ENCODE results near the gene PACSIN2.
A peak's percentile ranks its signal among the peaks of the same experiment; 100 is the strongest.
"Not testable (repeated sequence)": the region's sequence is repeated elsewhere in the genome, so short reads cannot be mapped to it uniquely, and the experiment has no call there.

PACSIN2 gene

DNA sequence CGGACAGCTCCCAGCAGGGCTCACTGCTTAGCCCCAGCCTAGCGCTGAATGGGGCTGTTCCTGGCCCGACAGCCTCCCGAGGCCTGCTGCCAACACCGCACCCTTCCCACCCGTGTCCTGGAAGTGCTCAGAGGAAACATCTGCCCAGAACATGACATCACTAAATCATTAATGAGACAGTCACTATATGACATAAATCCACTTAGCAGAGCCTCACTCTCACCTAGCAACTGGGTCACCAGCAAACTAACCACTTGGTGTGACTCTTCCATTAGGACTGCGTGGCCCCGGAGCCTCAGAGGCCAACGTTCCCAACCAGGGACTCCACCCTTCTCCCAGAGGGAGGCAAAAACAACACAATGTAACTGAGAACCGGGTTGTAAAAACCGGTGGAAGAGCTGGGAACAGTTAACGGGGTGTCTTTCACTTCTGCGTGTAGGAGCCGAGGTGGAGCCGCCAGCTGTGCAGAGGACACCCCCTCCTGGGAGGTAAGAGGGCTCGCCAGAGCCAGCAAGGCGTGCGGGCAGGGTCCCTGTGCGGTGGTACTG is 21.4 kb upstream of the PACSIN2 start:
- Histone ChIP-seq H3K9ac (ENCODE audit: low read length) (no peak overlapping the region), H3K4me3 (ENCODE audit: low read depth, low read length) (no peak overlapping the region), H3K27me3 (ENCODE audit: control insufficient read depth, insufficient read depth, low read length) (no peaks in the 10 kb centered on the region), H3K9me3 (ENCODE audit: control insufficient read depth, insufficient read depth, low read depth, low read length) (peaks cover 4% of the 10 kb centered on the region; the same call in 1 of the 2 replicates), H3K4me1 (ENCODE audit: control insufficient read depth, insufficient read depth, low read length) (0 out of 2 replicates have a peak, but pooled peaks cover 10% of the 10 kb centered on the region), H3K36me3 (ENCODE audit: control insufficient read depth, insufficient read depth, low read length) (no peaks in the 10 kb centered on the region), H3K27ac (ENCODE audit: low read depth, low read length) (no peak overlapping the region)

DNA sequence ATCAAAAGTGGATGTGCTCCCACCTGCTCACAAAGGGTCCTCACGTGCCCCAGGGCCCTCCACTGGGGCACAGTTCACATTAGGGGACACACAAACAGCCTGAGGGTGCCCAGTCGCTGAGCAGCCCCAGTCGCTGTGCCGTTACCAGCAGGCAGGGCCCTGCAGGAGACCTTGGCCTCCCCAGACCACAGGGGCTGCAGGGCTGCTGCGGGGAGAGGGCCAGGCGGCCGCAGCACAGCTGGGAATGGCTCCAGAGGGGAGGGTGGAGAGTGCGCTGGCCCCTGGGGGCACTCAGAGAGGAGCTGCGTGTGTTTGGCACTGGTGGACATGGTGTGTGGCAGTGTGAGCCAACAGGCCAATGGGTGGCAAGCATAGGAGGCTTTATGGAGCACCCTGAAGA is 20.3 kb upstream of the PACSIN2 start:
- no peak overlapping the region for H3K4me3 ChIP-seq (ENCODE audit: low read depth, low read length)
- peaks cover 4% of the 10 kb centered on the region; the same call in 1 of the 2 replicates for H3K9me3 ChIP-seq (ENCODE audit: control insufficient read depth, insufficient read depth, low read depth, low read length)
- no peak overlapping the region for H3K9ac ChIP-seq (ENCODE audit: low read length)

DNA sequence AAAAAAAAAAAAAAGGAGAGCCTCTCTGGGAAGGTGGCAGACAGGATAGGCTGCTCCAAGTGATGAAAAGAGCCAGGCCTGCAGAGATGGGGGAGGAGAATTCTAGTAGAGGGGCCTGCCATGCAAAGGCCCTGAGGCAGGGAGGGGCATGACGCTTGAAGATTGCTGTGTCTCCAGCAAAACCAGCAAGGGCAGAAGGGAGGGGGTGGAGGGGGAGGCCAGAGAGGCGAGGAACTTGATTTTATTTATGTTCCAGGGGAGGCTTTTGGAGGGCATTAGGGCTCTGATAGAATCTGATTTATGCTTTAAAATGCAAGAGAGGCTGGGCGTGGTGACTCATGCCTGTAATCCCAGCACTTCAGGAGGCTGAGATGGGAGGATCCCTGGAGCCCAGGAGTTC is 16.7 kb upstream of the PACSIN2 start:
- no peaks in the 10 kb centered on the region for H3K27me3 ChIP-seq (ENCODE audit: control insufficient read depth, insufficient read depth, low read length)
- H3K9ac ChIP-seq (ENCODE audit: low read length) = no peak overlapping the region
- H3K4me3 ChIP-seq (ENCODE audit: low read depth, low read length) = no peak overlapping the region
- peaks cover 2% of the 10 kb centered on the region; the same call in 1 of the 2 replicates for H3K4me1 ChIP-seq (ENCODE audit: control insufficient read depth, insufficient read depth, low read length)
- no peaks in the 10 kb centered on the region for H3K36me3 ChIP-seq (ENCODE audit: control insufficient read depth, insufficient read depth, low read length)
- H3K9me3 ChIP-seq (ENCODE audit: control insufficient read depth, insufficient read depth, low read depth, low read length) = peaks cover 4% of the 10 kb centered on the region; the same call in 1 of the 2 replicates
- H3K27ac ChIP-seq (ENCODE audit: low read depth, low read length) = no peak overlapping the region

More for the DNA sequence above, 20.3 kb upstream of the PACSIN2 start:
- H3K27ac ChIP-seq (ENCODE audit: low read depth, low read length) = no peak overlapping the region
- no peaks in the 10 kb centered on the region for H3K36me3 ChIP-seq (ENCODE audit: control insufficient read depth, insufficient read depth, low read length)
- peaks cover 10% of the 10 kb centered on the region; the same call in 1 of the 2 replicates for H3K4me1 ChIP-seq (ENCODE audit: control insufficient read depth, insufficient read depth, low read length)
- no peaks in the 10 kb centered on the region for H3K27me3 ChIP-seq (ENCODE audit: control insufficient read depth, insufficient read depth, low read length)

DNA sequence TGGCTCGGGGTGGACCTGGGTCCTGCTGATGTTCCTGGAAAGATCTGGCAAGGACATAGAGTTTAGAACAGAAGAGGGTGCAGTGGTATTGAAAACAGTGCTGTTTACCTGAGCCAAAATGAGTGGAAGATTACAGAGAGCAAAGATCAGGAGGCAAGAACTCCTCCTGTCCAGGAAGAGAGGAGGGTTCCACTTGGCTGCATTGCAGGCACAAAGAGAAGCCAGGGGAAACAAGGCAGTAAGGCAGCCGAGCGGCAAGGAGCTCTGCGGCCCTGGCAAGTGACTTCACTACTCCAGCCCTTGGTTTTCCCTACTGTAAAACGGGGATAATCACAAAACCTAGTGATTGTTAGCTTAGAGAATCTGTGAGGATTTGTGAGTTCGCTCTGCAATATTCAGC is 3.7 kb upstream of the PACSIN2 start:
- Histone ChIP-seq H3K4me3 (ENCODE audit: low read depth, low read length) (no peak overlapping the region), H3K36me3 (ENCODE audit: control insufficient read depth, insufficient read depth, low read length) (no peaks in the 10 kb centered on the region), H3K9me3 (ENCODE audit: control insufficient read depth, insufficient read depth, low read depth, low read length) (no peaks in the 10 kb centered on the region), H3K27ac (ENCODE audit: low read depth, low read length) (no peak overlapping the region), H3K9ac (ENCODE audit: low read length) (no peak overlapping the region), H3K4me1 (ENCODE audit: control insufficient read depth, insufficient read depth, low read length) (peaks cover 7% of the 10 kb centered on the region), H3K27me3 (ENCODE audit: control insufficient read depth, insufficient read depth, low read length) (peaks cover 5% of the 10 kb centered on the region; the same call in 1 of the 2 replicates)

DNA sequence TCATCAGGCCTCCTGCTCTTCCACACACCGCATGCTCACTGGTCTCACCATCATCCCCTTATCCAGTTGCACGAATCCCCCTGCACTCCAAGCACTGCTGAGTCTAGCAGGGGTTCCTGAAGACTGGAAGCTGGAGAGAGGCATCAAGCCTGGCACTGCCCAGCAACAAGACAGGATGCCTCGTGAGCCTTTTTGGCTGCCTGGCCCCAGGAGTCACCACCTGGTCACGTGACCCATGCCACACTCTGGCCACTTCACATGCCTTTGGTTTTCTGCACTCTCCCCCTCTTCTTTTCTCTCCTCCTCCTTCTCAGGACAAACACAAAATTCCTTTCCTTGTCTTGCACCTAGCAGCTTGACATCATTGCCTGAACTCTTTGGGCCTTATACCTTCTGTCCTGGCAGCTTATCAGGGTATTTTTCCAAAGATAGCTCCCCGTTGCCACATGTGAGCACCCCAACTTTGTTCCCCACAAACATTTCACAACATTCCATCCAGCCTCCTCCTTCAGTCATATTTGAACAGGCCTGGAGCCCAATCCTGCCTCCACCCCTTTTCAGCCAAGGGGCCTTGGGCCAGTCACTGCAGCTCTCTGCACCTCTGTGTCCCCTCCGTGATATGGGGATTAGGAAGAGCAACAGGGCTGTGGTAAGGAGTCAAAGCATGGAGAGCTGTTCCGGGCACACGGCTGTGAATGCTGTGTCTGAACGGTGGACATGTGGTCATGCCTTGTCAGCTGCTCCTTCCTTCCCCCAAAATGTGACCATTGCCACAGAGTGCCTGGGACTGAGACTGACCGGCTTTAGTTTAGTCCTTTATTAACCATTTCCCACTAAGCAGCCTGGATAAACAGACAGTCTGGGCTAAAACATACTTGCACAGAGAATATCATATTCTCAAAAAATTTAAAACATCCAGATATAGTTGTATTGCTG is 2.8 kb upstream of the PACSIN2 start:
- Histone ChIP-seq H3K4me1 (ENCODE audit: control insufficient read depth, insufficient read depth, low read length) (peaks cover 14% of the 10 kb centered on the region), H3K27me3 (ENCODE audit: control insufficient read depth, insufficient read depth, low read length) (peaks cover 5% of the 10 kb centered on the region; the same call in 1 of the 2 replicates), H3K9ac (ENCODE audit: low read length) (no peak overlapping the region), H3K9me3 (ENCODE audit: control insufficient read depth, insufficient read depth, low read depth, low read length) (no peaks in the 10 kb centered on the region), H3K27ac (ENCODE audit: low read depth, low read length) (no peak overlapping the region), H3K36me3 (ENCODE audit: control insufficient read depth, insufficient read depth, low read length) (no peaks in the 10 kb centered on the region), H3K4me3 (ENCODE audit: low read depth, low read length) (no peak overlapping the region)

DNA sequence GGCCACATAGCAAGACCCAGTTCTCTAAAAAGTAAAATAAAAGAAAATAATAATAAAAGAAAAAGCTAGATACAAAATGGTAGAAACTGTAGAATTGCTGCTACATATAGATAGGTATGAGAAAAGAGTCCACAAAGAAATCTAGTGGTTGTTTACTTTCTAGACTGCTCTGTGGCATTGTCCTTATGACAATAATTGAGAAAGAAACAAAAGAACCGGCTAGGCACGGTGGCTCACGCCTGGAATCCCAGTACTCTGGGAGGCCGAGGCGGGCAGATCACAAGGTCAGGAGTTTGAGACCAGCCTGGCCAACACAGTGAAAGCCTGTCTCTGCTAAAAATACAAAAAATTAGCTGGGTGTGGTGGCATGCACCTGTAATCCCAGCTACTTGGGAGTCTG is 1.2 kb upstream of the PACSIN2 start:
- peaks cover 17% of the 10 kb centered on the region for H3K4me1 ChIP-seq (ENCODE audit: control insufficient read depth, insufficient read depth, low read length)
- H3K27me3 ChIP-seq (ENCODE audit: control insufficient read depth, insufficient read depth, low read length); H3K9me3 ChIP-seq (ENCODE audit: control insufficient read depth, insufficient read depth, low read depth, low read length); H3K36me3 ChIP-seq (ENCODE audit: control insufficient read depth, insufficient read depth, low read length); H3K27ac ChIP-seq (ENCODE audit: low read depth, low read length); H3K9ac ChIP-seq (ENCODE audit: low read length): not testable (repeated sequence)
- peak overlapping the region; percentile 67; the same call in 1 of the 2 replicates for H3K4me3 ChIP-seq (ENCODE audit: low read depth, low read length)

DNA sequence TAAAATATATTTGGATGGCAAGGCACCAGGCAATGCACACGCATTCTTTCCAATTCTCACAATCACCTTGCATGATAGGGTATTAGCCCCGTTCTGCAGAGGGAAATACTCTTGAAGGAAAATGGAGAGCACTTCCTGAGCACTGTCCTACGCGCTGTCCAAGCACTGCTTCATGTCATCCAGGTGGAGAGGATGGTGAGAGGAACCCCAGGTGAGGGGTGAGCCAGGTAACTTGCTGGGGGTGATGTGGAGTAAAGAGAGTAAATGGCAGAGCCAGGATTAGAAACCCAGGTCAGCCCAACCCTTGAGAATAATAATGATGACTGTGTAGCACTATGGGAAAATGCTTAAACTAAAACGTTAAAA is 711 bp upstream of the PACSIN2 start:
- Histone ChIP-seq H3K27me3 (ENCODE audit: control insufficient read depth, insufficient read depth, low read length) (peaks cover 5% of the 10 kb centered on the region; the same call in 1 of the 2 replicates), H3K9ac (ENCODE audit: low read length) (peak overlapping the region; percentile 13), H3K9me3 (ENCODE audit: control insufficient read depth, insufficient read depth, low read depth, low read length) (no peaks in the 10 kb centered on the region), H3K36me3 (ENCODE audit: control insufficient read depth, insufficient read depth, low read length) (no peaks in the 10 kb centered on the region), H3K4me1 (ENCODE audit: control insufficient read depth, insufficient read depth, low read length) (peaks cover 22% of the 10 kb centered on the region), H3K4me3 (ENCODE audit: low read depth, low read length) (peak overlapping the region; percentile 67), H3K27ac (ENCODE audit: low read depth, low read length) (no peak overlapping the region)

DNA sequence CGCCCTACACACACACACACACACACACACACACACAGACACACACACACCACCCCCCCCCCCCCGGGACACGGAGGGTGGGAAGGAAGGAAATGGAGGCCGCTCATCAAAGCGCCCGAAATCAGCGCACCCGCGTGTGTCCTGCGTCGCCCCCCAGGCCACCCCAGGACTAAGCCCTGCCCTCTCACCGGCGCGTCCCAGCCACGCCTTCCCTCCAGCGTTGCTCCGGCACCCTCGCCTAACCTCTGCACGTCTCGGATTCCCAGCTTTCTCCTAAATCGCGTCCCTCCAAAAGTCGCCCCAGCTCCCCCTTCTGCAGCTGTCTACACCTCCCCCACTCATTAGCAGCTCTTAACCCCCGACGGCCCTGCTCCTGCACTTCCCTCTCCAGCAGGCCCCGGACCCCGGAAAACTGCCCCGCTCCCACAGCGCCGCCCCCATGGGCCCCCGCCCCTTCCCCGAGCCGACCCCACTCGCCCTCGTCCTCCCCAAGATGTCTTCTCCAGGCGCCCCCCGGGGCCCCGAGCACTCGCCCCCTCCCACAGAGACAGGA is 557 bp downstream of the PACSIN2 start:
- Histone ChIP-seq H3K9ac (ENCODE audit: low read length) (peak overlapping the region; percentile 84), H3K27ac (ENCODE audit: low read depth, low read length) (peak overlapping the region; percentile 43; the same call in 1 of the 2 replicates), H3K9me3 (ENCODE audit: control insufficient read depth, insufficient read depth, low read depth, low read length) (no peaks in the 10 kb centered on the region), H3K27me3 (ENCODE audit: control insufficient read depth, insufficient read depth, low read length) (peaks cover 5% of the 10 kb centered on the region; the same call in 1 of the 2 replicates), H3K4me1 (ENCODE audit: control insufficient read depth, insufficient read depth, low read length) (peaks cover 22% of the 10 kb centered on the region), H3K4me3 (ENCODE audit: low read depth, low read length) (peak overlapping the region; percentile 92), H3K36me3 (ENCODE audit: control insufficient read depth, insufficient read depth, low read length) (no peaks in the 10 kb centered on the region)

DNA sequence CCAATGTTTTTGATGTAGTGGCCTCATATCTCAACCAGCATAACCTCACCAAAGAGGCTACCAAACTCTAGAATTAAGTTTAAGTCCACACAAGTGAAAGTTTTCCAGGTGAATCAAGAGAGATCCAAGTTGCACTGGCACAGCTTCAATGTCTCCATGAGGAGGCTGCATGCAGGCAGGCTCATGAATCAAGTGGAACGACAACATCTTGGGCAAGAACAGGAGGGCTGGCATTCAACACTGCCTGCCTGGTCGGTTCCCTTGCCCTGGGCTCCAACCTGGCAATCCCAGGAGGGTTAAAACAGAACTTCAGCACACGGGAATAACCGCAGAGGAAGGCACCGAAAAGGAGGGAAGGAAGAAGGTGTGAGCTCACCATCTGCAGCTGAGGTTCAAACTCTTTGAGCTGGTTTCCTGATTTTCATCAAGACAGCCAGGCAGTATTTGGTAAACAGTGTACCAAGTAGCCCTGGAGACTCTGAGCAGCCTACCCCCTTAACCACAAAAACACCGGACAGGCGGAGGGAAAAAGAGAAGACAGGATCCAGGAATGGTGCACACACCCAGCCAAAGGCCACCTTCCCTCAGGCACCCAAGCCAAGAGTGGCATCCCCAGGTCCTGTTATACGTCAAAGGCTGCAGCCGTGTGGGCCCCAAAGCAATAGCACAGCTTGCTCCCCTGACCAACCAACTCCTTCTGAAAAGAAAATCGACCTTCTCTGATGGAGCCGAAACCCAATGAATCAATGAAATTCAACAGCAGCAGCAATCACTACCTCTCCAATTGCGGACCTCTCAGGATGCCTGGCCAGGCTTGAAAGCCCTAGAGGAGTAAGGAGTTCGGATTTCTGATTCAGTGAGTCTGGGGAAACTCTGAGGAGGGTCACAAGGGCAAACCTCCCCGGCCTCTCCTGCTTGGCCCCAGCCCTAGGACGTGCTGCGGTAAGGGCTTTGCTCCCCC is 1.3 kb downstream of the PACSIN2 start:
- Histone ChIP-seq H3K27me3 (ENCODE audit: control insufficient read depth, insufficient read depth, low read length) (peaks cover 5% of the 10 kb centered on the region; the same call in 1 of the 2 replicates), H3K27ac (ENCODE audit: low read depth, low read length) (no peak overlapping the region; the same call in 1 of the 2 replicates), H3K36me3 (ENCODE audit: control insufficient read depth, insufficient read depth, low read length) (no peaks in the 10 kb centered on the region), H3K9me3 (ENCODE audit: control insufficient read depth, insufficient read depth, low read depth, low read length) (no peaks in the 10 kb centered on the region), H3K4me3 (ENCODE audit: low read depth, low read length) (peak overlapping the region; percentile 92), H3K4me1 (ENCODE audit: control insufficient read depth, insufficient read depth, low read length) (peaks cover 22% of the 10 kb centered on the region), H3K9ac (ENCODE audit: low read length) (peak overlapping the region; percentile 84)

DNA sequence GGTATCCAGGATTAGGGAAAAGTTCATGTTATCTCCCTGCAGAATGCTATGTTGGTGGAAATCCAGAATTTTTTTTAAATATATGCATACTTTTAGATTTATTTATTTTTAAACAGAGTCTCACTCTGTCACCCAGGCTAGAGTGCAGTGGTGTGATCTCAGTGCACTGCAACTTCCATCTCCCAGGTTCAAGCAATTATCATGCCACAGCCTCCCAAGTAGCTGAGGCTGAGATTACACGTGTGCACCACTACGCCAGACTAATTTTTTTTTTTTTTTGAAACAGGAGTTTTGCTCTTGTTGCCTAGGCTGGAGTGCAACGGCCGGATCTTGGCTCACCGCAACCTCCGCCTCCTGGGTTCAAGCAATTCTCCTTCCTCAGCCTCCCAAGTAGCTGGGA is 2.6 kb downstream of the PACSIN2 start:
- no peak overlapping the region for H3K27ac ChIP-seq (ENCODE audit: low read depth, low read length)
- H3K36me3 ChIP-seq (ENCODE audit: control insufficient read depth, insufficient read depth, low read length) = no peaks in the 10 kb centered on the region
- peaks cover 26% of the 10 kb centered on the region for H3K4me1 ChIP-seq (ENCODE audit: control insufficient read depth, insufficient read depth, low read length)
- H3K9me3 ChIP-seq (ENCODE audit: control insufficient read depth, insufficient read depth, low read depth, low read length) = no peaks in the 10 kb centered on the region
- peaks cover 5% of the 10 kb centered on the region; the same call in 1 of the 2 replicates for H3K27me3 ChIP-seq (ENCODE audit: control insufficient read depth, insufficient read depth, low read length)
- H3K4me3 ChIP-seq (ENCODE audit: low read depth, low read length) = no peak overlapping the region
- no peak overlapping the region for H3K9ac ChIP-seq (ENCODE audit: low read length)

All from HUES6 (cell line).